ENCODE results near the gene TUBB. TPM values are rescaled to one million over a fixed set of nuclear protein-coding genes. Genes with fewer than 3 reads are reported as not detected.
A peak's percentile ranks its signal among the peaks of the same experiment; 100 is the strongest.

The TUBB gene
- total and polyA plus RNA-seq, 9 of the 15 experiments (the other 6 are each of a cell fraction or from before 2014, with no cell fraction given) = 971 to 2,870 (median 1,478) TPM

DNA sequence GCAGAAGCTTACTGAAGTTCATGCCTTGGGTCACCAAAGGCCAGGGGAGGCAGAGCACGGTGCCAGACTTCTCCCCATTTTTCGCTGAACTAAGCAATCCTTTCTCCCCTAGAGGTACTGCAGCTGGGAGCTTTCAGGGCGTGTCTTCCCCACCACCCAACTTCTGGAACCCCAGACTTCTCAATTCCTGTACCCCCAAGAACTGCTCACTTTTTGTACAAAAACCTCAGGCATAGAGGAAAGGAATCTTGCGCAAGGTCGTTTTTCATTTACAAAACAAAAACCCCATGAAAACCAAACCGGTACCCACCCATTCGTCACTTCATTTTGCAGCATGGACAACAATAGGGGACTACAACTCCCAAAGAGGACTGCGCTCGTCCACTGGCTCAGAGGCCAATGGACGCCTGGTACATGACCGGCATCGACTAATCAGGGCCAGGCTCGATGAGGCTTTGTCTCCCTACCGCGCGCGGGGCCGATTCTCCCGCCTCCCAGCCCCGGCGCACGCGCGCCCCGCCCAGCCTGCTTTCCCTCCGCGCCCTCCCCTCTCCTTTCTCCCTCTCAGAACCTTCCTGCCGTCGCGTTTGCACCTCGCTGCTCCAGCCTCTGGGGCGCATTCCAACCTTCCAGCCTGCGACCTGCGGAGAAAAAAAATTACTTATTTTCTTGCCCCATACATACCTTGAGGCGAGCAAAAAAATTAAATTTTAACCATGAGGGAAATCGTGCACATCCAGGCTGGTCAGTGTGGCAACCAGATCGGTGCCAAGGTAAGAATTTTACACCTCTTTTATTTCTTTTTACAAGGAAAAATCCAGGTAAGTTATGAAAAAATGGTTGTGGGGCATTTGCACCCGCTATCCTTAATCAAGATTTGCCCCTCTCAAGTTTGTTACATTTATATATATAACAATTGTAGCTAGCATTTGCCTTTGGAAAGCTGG lies at the start of gene TUBB (continued):
- TF ChIP-seq HDAC3 (IDR thresholded peaks at IDR 0.05; ENCODE audit: borderline replicate concordance, partially characterized antibody) (no peak), EGR1 (conservative IDR thresholded peaks at IDR 0.05) (no peak), ZNF707 (CRISPR knock-in tag; conservative IDR thresholded peaks at IDR 0.05) (no peak), ZNF217 (CRISPR knock-in tag; IDR thresholded peaks at IDR 0.05) (no peak), ADNP (tag; IDR thresholded peaks at IDR 0.05) (no peak), CHD2 (IDR thresholded peaks at IDR 0.05; ENCODE audit: low read depth, low read length) (no peak), BCOR (IDR thresholded peaks at IDR 0.05) (peak; percentile 45; the same call in 1 of the 2 replicates), MCM5 (IDR thresholded peaks at IDR 0.05; ENCODE audit: low read depth) (no peak), DDX20 (tag; IDR thresholded peaks at IDR 0.05; ENCODE audit: low read depth) (no peak)
- TF ChIP-seq, protein P1, sequence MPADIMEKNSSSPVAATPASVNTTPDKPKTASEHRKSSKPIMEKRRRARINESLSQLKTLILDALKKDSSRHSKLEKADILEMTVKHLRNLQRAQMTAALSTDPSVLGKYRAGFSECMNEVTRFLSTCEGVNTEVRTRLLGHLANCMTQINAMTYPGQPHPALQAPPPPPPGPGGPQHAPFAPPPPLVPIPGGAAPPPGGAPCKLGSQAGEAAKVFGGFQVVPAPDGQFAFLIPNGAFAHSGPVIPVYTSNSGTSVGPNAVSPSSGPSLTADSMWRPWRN (IDR thresholded peaks at IDR 0.05; ENCODE audit: low read depth) = no peak
- TF ChIP-seq, protein P2, sequence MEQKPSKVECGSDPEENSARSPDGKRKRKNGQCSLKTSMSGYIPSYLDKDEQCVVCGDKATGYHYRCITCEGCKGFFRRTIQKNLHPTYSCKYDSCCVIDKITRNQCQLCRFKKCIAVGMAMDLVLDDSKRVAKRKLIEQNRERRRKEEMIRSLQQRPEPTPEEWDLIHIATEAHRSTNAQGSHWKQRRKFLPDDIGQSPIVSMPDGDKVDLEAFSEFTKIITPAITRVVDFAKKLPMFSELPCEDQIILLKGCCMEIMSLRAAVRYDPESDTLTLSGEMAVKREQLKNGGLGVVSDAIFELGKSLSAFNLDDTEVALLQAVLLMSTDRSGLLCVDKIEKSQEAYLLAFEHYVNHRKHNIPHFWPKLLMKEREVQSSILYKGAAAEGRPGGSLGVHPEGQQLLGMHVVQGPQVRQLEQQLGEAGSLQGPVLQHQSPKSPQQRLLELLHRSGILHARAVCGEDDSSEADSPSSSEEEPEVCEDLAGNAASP (IDR thresholded peaks at IDR 0.05) = no peak
- TF ChIP-seq, protein P3, sequence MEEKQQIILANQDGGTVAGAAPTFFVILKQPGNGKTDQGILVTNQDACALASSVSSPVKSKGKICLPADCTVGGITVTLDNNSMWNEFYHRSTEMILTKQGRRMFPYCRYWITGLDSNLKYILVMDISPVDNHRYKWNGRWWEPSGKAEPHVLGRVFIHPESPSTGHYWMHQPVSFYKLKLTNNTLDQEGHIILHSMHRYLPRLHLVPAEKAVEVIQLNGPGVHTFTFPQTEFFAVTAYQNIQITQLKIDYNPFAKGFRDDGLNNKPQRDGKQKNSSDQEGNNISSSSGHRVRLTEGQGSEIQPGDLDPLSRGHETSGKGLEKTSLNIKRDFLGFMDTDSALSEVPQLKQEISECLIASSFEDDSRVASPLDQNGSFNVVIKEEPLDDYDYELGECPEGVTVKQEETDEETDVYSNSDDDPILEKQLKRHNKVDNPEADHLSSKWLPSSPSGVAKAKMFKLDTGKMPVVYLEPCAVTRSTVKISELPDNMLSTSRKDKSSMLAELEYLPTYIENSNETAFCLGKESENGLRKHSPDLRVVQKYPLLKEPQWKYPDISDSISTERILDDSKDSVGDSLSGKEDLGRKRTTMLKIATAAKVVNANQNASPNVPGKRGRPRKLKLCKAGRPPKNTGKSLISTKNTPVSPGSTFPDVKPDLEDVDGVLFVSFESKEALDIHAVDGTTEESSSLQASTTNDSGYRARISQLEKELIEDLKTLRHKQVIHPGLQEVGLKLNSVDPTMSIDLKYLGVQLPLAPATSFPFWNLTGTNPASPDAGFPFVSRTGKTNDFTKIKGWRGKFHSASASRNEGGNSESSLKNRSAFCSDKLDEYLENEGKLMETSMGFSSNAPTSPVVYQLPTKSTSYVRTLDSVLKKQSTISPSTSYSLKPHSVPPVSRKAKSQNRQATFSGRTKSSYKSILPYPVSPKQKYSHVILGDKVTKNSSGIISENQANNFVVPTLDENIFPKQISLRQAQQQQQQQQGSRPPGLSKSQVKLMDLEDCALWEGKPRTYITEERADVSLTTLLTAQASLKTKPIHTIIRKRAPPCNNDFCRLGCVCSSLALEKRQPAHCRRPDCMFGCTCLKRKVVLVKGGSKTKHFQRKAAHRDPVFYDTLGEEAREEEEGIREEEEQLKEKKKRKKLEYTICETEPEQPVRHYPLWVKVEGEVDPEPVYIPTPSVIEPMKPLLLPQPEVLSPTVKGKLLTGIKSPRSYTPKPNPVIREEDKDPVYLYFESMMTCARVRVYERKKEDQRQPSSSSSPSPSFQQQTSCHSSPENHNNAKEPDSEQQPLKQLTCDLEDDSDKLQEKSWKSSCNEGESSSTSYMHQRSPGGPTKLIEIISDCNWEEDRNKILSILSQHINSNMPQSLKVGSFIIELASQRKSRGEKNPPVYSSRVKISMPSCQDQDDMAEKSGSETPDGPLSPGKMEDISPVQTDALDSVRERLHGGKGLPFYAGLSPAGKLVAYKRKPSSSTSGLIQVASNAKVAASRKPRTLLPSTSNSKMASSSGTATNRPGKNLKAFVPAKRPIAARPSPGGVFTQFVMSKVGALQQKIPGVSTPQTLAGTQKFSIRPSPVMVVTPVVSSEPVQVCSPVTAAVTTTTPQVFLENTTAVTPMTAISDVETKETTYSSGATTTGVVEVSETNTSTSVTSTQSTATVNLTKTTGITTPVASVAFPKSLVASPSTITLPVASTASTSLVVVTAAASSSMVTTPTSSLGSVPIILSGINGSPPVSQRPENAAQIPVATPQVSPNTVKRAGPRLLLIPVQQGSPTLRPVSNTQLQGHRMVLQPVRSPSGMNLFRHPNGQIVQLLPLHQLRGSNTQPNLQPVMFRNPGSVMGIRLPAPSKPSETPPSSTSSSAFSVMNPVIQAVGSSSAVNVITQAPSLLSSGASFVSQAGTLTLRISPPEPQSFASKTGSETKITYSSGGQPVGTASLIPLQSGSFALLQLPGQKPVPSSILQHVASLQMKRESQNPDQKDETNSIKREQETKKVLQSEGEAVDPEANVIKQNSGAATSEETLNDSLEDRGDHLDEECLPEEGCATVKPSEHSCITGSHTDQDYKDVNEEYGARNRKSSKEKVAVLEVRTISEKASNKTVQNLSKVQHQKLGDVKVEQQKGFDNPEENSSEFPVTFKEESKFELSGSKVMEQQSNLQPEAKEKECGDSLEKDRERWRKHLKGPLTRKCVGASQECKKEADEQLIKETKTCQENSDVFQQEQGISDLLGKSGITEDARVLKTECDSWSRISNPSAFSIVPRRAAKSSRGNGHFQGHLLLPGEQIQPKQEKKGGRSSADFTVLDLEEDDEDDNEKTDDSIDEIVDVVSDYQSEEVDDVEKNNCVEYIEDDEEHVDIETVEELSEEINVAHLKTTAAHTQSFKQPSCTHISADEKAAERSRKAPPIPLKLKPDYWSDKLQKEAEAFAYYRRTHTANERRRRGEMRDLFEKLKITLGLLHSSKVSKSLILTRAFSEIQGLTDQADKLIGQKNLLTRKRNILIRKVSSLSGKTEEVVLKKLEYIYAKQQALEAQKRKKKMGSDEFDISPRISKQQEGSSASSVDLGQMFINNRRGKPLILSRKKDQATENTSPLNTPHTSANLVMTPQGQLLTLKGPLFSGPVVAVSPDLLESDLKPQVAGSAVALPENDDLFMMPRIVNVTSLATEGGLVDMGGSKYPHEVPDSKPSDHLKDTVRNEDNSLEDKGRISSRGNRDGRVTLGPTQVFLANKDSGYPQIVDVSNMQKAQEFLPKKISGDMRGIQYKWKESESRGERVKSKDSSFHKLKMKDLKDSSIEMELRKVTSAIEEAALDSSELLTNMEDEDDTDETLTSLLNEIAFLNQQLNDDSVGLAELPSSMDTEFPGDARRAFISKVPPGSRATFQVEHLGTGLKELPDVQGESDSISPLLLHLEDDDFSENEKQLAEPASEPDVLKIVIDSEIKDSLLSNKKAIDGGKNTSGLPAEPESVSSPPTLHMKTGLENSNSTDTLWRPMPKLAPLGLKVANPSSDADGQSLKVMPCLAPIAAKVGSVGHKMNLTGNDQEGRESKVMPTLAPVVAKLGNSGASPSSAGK (IDR thresholded peaks at IDR 0.05) = no peak; the same call in 1 of the 2 replicates
- TF ChIP-seq, protein P4, sequence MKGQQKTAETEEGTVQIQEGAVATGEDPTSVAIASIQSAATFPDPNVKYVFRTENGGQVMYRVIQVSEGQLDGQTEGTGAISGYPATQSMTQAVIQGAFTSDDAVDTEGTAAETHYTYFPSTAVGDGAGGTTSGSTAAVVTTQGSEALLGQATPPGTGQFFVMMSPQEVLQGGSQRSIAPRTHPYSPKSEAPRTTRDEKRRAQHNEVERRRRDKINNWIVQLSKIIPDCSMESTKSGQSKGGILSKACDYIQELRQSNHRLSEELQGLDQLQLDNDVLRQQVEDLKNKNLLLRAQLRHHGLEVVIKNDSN (CRISPR knock-in tag; IDR thresholded peaks at IDR 0.05) = peak; percentile 79

Data from K562 (cell line).